ENCODE results near the gene TMEM117.

TMEM117 gene

GRCh38 chr12:44403185-44403584, 567.3 kb downstream of the TMEM117 start:
- Histone ChIP-seq H3K36me3 (no peaks in the 10 kb centered on the region), H3K4me3 (ENCODE audit: low read depth, low read length) (no peak overlapping the region), H3K4me1 (peaks cover 12% of the 10 kb centered on the region), H3K9me3 (no peaks in the 10 kb centered on the region), H3K27me3 (no peaks in the 10 kb centered on the region)
- DNase-seq: no peak
- no peak for TF ChIP-seq CTCF (IDR thresholded peaks at IDR 0.05; ENCODE audit: low read depth, low read length)

- H3K27me3 ChIP-seq: no peaks in the 10 kb centered on the region
- no peak for TF ChIP-seq CTCF (IDR thresholded peaks at IDR 0.05; ENCODE audit: low read depth, low read length)
- no peaks in the 10 kb centered on the region for H3K36me3 ChIP-seq
Observed at GRCh38 chr12:44405297-44405696, 569.4 kb downstream of the TMEM117 start.

GRCh38 chr12:44422559-44422958, 586.7 kb downstream of the TMEM117 start:
- Histone ChIP-seq H3K4me3 (ENCODE audit: low read depth, low read length) (no peak overlapping the region), H3K36me3 (no peaks in the 10 kb centered on the region), H3K27me3 (no peaks in the 10 kb centered on the region), H3K4me1 (no peaks in the 10 kb centered on the region), H3K9me3 (no peaks in the 10 kb centered on the region)
- no peak for DNase-seq
- no peak for TF ChIP-seq CTCF (IDR thresholded peaks at IDR 0.05; ENCODE audit: low read depth, low read length)

More at GRCh38 chr12:44405297-44405696, 569.4 kb downstream of the TMEM117 start:
- peaks cover 12% of the 10 kb centered on the region for H3K4me1 ChIP-seq
- no peak for DNase-seq
- H3K9me3 ChIP-seq: no peaks in the 10 kb centered on the region
- H3K4me3 ChIP-seq (ENCODE audit: low read depth, low read length): no peak overlapping the region

- H3K9me3 ChIP-seq: no peaks in the 10 kb centered on the region
- no peak overlapping the region for H3K4me3 ChIP-seq (ENCODE audit: low read depth, low read length)
- no peak for DNase-seq
- no peaks in the 10 kb centered on the region for H3K36me3 ChIP-seq
- no peak for TF ChIP-seq CTCF (IDR thresholded peaks at IDR 0.05; ENCODE audit: low read depth, low read length)
- 0 out of 2 replicates have a peak, but pooled peaks cover 3% of the 10 kb centered on the region for H3K27me3 ChIP-seq
- H3K4me1 ChIP-seq: no peaks in the 10 kb centered on the region
Observed at GRCh38 chr12:44428825-44429224, 592.9 kb downstream of the TMEM117 start.

- no peaks in the 10 kb centered on the region for H3K4me1 ChIP-seq
- H3K4me3 ChIP-seq (ENCODE audit: low read depth, low read length): no peak overlapping the region
- 0 out of 2 replicates have a peak, but pooled peaks cover 3% of the 10 kb centered on the region for H3K27me3 ChIP-seq
- H3K9me3 ChIP-seq: no peaks in the 10 kb centered on the region
- no peak for TF ChIP-seq CTCF (IDR thresholded peaks at IDR 0.05; ENCODE audit: low read depth, low read length)
- H3K36me3 ChIP-seq: no peaks in the 10 kb centered on the region
- DNase-seq: no peak
Observed at GRCh38 chr12:44431647-44432343, 595.9 kb downstream of the TMEM117 start.

- no peak for TF ChIP-seq CTCF (IDR thresholded peaks at IDR 0.05; ENCODE audit: low read depth, low read length)
- Histone ChIP-seq H3K27me3 (0 out of 2 replicates have a peak, but pooled peaks cover 3% of the 10 kb centered on the region), H3K4me1 (no peaks in the 10 kb centered on the region), H3K36me3 (no peaks in the 10 kb centered on the region), H3K9me3 (no peaks in the 10 kb centered on the region), H3K4me3 (ENCODE audit: low read depth, low read length) (no peak overlapping the region)
- no peak for DNase-seq
Observed at GRCh38 chr12:44433659-44434058, 597.8 kb downstream of the TMEM117 start.

Data from BE2C (cell line).